Measurements from ENCODE around the gene PTP4A1.

DNA sequence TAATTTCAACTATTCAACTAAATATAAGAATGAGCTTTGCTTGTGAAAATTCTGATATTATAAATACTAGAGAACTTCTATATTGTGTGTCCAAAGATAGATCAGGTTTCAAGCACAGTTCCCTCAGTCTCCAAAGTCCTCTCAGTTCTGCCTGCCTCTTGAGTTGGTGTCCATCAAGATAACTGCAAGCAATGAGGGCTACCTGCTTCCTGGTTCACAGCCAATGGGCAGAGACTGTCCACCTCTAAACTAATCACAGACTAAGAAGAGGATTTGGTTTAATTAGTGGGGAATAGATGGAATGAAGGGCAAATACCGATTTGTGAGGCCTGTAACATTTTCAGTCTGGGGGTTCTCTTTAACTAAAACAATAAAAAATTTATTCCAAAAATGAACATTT, 41.3 kb upstream of the PTP4A1 start:
- TF ChIP-seq YY1 (IDR thresholded peaks at IDR 0.05; ENCODE audit: low read depth) (no peak), EGR1 (IDR thresholded peaks at IDR 0.05) (no peak)
- TF ChIP-seq, protein P1, sequence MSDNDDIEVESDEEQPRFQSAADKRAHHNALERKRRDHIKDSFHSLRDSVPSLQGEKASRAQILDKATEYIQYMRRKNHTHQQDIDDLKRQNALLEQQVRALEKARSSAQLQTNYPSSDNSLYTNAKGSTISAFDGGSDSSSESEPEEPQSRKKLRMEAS (IDR thresholded peaks at IDR 0.05), result no peak
- TF ChIP-seq, protein P2, sequence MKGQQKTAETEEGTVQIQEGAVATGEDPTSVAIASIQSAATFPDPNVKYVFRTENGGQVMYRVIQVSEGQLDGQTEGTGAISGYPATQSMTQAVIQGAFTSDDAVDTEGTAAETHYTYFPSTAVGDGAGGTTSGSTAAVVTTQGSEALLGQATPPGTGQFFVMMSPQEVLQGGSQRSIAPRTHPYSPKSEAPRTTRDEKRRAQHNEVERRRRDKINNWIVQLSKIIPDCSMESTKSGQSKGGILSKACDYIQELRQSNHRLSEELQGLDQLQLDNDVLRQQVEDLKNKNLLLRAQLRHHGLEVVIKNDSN (IDR thresholded peaks at IDR 0.05), result no peak
- TF ChIP-seq, protein P3, sequence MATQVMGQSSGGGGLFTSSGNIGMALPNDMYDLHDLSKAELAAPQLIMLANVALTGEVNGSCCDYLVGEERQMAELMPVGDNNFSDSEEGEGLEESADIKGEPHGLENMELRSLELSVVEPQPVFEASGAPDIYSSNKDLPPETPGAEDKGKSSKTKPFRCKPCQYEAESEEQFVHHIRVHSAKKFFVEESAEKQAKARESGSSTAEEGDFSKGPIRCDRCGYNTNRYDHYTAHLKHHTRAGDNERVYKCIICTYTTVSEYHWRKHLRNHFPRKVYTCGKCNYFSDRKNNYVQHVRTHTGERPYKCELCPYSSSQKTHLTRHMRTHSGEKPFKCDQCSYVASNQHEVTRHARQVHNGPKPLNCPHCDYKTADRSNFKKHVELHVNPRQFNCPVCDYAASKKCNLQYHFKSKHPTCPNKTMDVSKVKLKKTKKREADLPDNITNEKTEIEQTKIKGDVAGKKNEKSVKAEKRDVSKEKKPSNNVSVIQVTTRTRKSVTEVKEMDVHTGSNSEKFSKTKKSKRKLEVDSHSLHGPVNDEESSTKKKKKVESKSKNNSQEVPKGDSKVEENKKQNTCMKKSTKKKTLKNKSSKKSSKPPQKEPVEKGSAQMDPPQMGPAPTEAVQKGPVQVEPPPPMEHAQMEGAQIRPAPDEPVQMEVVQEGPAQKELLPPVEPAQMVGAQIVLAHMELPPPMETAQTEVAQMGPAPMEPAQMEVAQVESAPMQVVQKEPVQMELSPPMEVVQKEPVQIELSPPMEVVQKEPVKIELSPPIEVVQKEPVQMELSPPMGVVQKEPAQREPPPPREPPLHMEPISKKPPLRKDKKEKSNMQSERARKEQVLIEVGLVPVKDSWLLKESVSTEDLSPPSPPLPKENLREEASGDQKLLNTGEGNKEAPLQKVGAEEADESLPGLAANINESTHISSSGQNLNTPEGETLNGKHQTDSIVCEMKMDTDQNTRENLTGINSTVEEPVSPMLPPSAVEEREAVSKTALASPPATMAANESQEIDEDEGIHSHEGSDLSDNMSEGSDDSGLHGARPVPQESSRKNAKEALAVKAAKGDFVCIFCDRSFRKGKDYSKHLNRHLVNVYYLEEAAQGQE (IDR thresholded peaks at IDR 0.05; ENCODE audit: low read depth), result no peak
